Colonic mucosa (tissue), 4 donors: ENCODE measurements around the gene GRAMD2B. TPM values are rescaled to one million over a fixed set of nuclear protein-coding genes. Genes with fewer than 3 reads are reported as not detected.

Experiments used
- DNase-seq: peaks from one replicate; pipeline ENCODE4 v3.0.0-alpha.2; 2020
- H3K27ac ChIP-seq: fragments of 200-600 bp; one replicate; pipeline ENCODE4 v1.8.0; 2021
- H3K27me3 ChIP-seq: fragments of 200-600 bp; one replicate; pipeline ENCODE4 v1.8.0; 2021
- H3K36me3 ChIP-seq: fragments of 200-600 bp; one replicate; pipeline ENCODE4 v1.8.0; 2021
- H3K4me1 ChIP-seq: fragments of 200-600 bp; one replicate; pipeline ENCODE4 v1.8.0; 2021; ENCODE audit warnings: mild to moderate bottlenecking
- H3K4me3 ChIP-seq: fragments of 200-600 bp; one replicate; pipeline ENCODE4 v1.8.0; 2021
- H3K9ac ChIP-seq, 2 donors: one replicate each; pipeline ENCODE4 v1.7.0; 2013; ENCODE audit warnings: control low read depth in 2 of 2, low read depth in 2 of 2, low read length in 2 of 2
- H3K9me3 ChIP-seq: fragments of 200-600 bp; one replicate; pipeline ENCODE4 v1.8.0; 2021
- intact Hi-C: fragments of 100-400 bp; cut with DNase I; formaldehyde crosslinking; loops from one replicate; pipeline ENCODE4 v1.14.1; 2022
- total RNA-seq, 2 donors: library from RNA; stranded (reverse); fragmentation: NEBNext Ultra II Directional in 1 of 2; extraction: Animal tissue kit (Norgen Biotek cat#: 25700) in 1 of 2; gene quantifications; one replicate each; pipeline ENCODE4 v1.2.1, GENCODE V29; 2021
- TF ChIP-seq, protein P1 (sequence below): fragments of 200-600 bp; IDR thresholded peaks from one replicate; pipeline ENCODE4 v1.8.0; 2022; ENCODE audit warnings: antibody characterized with exemption, mild to moderate bottlenecking
- donor health status: healthy.
- donor health status: DM: no; HTN: no; CAD: no.
- donor health status: DM: no; HTN: no; CAD: no.

GRAMD2B gene
- total RNA-seq, 2 donors from 2014 or later: 30.9 to 60.4 TPM

DNA sequence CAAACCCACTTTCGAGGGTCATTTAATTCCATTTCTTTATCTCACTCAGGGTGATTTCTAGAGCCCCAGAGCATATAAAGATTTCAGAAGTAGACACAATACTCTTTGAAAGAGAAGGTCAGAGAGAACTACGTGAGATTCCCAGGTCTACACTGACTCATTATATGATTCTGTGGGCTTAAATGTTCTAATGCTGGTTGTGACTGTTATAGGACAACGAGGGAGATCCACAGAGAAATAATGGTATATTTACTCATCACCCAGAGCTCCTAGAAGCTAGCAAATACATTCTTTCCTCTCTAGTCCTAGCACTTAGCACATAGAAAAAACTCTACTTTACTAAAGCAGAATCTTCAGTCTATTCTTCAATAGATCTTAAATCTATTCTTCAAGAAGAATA is 39.4 kb upstream of the GRAMD2B start:
- TF ChIP-seq, protein P1, sequence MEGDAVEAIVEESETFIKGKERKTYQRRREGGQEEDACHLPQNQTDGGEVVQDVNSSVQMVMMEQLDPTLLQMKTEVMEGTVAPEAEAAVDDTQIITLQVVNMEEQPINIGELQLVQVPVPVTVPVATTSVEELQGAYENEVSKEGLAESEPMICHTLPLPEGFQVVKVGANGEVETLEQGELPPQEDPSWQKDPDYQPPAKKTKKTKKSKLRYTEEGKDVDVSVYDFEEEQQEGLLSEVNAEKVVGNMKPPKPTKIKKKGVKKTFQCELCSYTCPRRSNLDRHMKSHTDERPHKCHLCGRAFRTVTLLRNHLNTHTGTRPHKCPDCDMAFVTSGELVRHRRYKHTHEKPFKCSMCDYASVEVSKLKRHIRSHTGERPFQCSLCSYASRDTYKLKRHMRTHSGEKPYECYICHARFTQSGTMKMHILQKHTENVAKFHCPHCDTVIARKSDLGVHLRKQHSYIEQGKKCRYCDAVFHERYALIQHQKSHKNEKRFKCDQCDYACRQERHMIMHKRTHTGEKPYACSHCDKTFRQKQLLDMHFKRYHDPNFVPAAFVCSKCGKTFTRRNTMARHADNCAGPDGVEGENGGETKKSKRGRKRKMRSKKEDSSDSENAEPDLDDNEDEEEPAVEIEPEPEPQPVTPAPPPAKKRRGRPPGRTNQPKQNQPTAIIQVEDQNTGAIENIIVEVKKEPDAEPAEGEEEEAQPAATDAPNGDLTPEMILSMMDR: no peak
- intact Hi-C loops: no loop called here
- H3K27me3 ChIP-seq: no peaks in the 10 kb centered on the region
- no peaks in the 10 kb centered on the region for H3K36me3 ChIP-seq
- peaks cover 6% of the 10 kb centered on the region for H3K4me1 ChIP-seq
- H3K9ac ChIP-seq: peak overlapping the region in 1 of 2 donors; percentile 12
- no peaks in the 10 kb centered on the region for H3K9me3 ChIP-seq
- no peak for DNase-seq
- no peak overlapping the region for H3K4me3 ChIP-seq
- peak overlapping the region; percentile 24 for H3K27ac ChIP-seq

DNA sequence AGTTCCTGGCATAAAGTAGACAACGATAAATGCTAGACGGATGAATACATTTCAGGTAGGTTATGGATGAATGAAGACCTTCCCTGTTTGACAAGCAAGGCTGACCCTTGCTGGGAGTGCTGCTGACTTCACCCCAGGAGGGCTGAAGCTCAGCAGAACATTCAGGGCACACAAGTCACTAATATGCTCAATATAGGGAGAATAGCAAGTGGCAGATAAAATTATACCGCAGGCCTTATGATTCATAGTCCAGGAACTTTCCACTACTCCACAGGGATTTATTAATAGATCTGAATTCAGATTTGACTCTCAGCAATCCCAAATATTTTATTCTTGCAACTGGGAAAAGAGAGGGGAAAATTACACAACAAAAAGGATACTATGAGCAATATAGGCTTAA is 38.2 kb upstream of the GRAMD2B start:
- TF ChIP-seq, protein P1: no peak
- DNase-seq: no peak
- Histone ChIP-seq H3K9me3 (no peaks in the 10 kb centered on the region), H3K36me3 (no peaks in the 10 kb centered on the region), H3K9ac (peak overlapping the region in 1 of 2 donors; percentile 12), H3K4me1 (peaks cover 6% of the 10 kb centered on the region), H3K27ac (peak overlapping the region; percentile 24), H3K4me3 (no peak overlapping the region), H3K27me3 (no peaks in the 10 kb centered on the region)
- intact Hi-C loops: no loop called here

DNA sequence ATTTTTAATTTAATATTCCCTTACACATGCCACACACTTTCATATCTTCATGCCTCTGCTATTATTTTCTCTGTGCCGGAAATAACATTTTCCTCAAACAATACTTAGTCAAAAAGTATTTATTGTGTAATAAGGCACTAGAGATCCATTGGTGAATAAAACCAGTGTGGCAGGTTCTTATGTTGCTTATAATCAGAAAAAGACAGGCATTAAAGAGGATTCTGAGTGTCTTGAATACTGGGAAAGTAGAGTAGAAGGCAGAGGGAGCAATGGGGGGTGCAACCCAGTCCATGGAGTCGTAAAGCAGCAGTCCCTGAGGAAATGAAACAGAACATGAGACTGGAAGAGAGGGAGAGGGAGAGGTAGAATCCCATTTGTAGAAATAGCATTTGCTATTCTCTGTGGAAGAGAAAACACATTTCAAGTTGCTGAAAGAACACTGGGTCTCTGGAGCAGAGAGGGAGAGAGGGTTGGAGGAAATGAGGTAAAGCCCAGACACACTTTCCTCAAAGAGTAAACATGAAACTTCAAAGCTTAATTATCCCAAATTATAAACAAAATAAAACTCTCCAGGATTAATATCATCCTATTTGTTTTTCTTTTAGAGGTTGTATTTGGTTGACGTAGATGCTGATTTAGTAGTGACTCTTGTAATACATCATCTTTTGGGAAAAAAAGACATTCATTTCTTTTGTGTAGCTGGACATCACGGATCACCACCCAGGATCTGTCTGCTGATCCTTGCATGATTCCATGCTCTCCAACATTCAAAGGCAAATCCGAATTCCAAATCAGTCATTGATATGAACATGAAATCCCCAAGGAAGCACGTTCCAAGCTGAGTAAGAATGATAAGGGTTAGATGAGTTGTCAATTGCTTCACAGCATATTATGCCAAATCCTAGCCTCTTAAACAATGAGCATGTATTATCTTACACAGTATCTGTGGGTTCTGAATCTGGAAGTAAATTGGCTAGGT is 37.4 kb upstream of the GRAMD2B start:
- H3K27me3 ChIP-seq: no peaks in the 10 kb centered on the region
- no peak overlapping the region for H3K27ac ChIP-seq
- H3K9me3 ChIP-seq: no peaks in the 10 kb centered on the region
- peaks cover 6% of the 10 kb centered on the region for H3K4me1 ChIP-seq
- intact Hi-C loops: no loop called here
- H3K36me3 ChIP-seq: no peaks in the 10 kb centered on the region
- no peak overlapping the region for H3K4me3 ChIP-seq
- TF ChIP-seq, protein P1: no peak
- no peak for DNase-seq
- peak overlapping the region in 1 of 2 donors; percentile 21 for H3K9ac ChIP-seq

DNA sequence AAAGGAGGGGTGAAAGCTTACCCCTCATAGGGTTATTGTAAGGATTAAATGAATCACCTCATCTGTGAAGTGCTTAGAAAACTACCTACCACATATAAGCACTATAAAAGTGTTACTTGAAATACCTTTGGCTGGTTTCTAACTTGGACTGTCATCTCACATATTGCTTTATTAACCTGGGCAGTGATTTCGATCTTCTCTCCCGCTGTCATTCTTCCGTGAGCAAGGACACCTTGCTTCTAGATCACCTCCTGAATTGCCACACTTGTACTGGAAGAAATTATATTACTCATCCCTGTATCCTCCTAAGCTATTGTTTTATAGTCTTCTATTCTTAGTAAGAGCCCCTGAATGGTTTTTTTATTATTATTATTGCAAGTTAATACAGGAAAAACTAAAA is 34.0 kb upstream of the GRAMD2B start:
- peaks cover 6% of the 10 kb centered on the region for H3K4me1 ChIP-seq

DNA sequence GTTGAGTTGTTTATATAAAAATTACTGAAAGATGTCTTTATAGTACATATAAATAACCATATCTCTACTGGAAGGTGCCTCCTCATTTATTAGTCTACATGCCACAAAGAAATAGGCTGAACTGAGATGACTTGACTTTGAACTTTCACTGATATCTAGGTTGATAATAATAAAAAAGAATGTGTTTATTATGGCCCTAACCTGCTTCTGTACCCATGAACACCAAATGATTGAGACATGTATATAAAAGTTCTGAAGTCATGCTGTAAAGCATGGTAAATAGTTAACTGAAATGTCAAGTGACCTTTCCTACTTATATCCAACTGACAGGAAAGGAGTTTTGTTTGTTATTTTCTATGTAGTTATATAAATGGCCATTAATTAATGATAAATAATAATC is 33.2 kb upstream of the GRAMD2B start:
- peaks cover 6% of the 10 kb centered on the region for H3K4me1 ChIP-seq
- H3K9ac ChIP-seq: no peak overlapping the region
- no peaks in the 10 kb centered on the region for H3K9me3 ChIP-seq
- TF ChIP-seq, protein P1: no peak
- H3K27me3 ChIP-seq: no peaks in the 10 kb centered on the region
- H3K36me3 ChIP-seq: no peaks in the 10 kb centered on the region
- DNase-seq: no peak
- intact Hi-C loops: no loop called here
- H3K4me3 ChIP-seq: no peak overlapping the region
- peak overlapping the region; percentile 62 for H3K27ac ChIP-seq

More for the DNA sequence above, 34.0 kb upstream of the GRAMD2B start:
- H3K36me3 ChIP-seq: no peaks in the 10 kb centered on the region
- H3K9ac ChIP-seq: no peak overlapping the region
- H3K9me3 ChIP-seq: no peaks in the 10 kb centered on the region
- DNase-seq: no peak
- H3K4me3 ChIP-seq: no peak overlapping the region
- intact Hi-C loops: no loop called here
- TF ChIP-seq, protein P1: no peak
- H3K27ac ChIP-seq: peak overlapping the region; percentile 62
- H3K27me3 ChIP-seq: no peaks in the 10 kb centered on the region
